Kidney (tissue), 14 donors: Measurements from ENCODE around the gene ANKRD42. TPM values are rescaled to one million over a fixed set of nuclear protein-coding genes. Genes with fewer than 3 reads are reported as not detected.
"Not testable (repeated sequence)": the region's sequence is repeated elsewhere in the genome, so short reads cannot be mapped to it uniquely, and the experiment has no call there.

ENCODE experiments used
- DNase-seq, 5 donors: peaks; one replicate each; pipeline ENCODE4 v3.0.0-alpha.2; 2013 to 2020
- FAIRE-seq: peaks from 2 replicates; lab custom pipeline; 2012; peaks lifted over from hg19 to GRCh38; lab: Jason Lieb, UNC
- H3K27ac ChIP-seq, 2 donors: one replicate each; pipeline ENCODE4 v1.7.0; 2013; ENCODE audit warnings: low read depth in 2 of 2, low read length in 2 of 2, inconsistent platforms in 1 of 2
- H3K27me3 ChIP-seq: one replicate; pipeline ENCODE4 v1.7.1; 2013; ENCODE audit warnings: low read length, inconsistent platforms; ENCODE audit not compliant: control insufficient read depth, insufficient read depth
- H3K36me3 ChIP-seq, 3 donors: one replicate each; pipeline versions ENCODE4 v1.7.0 to v1.7.1; 2013; ENCODE audit warnings: low read length in 3 of 3, control low read depth in 1 of 3, inconsistent platforms in 1 of 3; ENCODE audit not compliant: insufficient read depth in 3 of 3, control insufficient read depth in 2 of 3
- H3K4me1 ChIP-seq, 3 donors: one replicate each; pipeline versions ENCODE4 v1.7.0 to v1.7.1; 2013; ENCODE audit warnings: low read length in 3 of 3, inconsistent platforms in 1 of 3, low read depth in 1 of 3; ENCODE audit not compliant: control insufficient read depth in 2 of 3, insufficient read depth in 2 of 3
- H3K4me3 ChIP-seq, 3 donors: one replicate each; pipeline versions ENCODE4 v1.7.0 to v1.8.1; 2013; ENCODE audit warnings: low read length in 3 of 3, control low read depth in 1 of 3, inconsistent platforms in 1 of 3
- H3K9ac ChIP-seq, 3 donors: one replicate each; pipeline versions ENCODE4 v1.7.0 to v1.7.1; 2013; ENCODE audit warnings: low read length in 3 of 3, control low read depth in 1 of 3, inconsistent platforms in 1 of 3
- H3K9me3 ChIP-seq, 3 donors: one replicate each; pipeline versions ENCODE4 v1.7.0 to v1.7.1; 2013; ENCODE audit warnings: low read length in 3 of 3, control low read depth in 1 of 3, inconsistent platforms in 1 of 3; ENCODE audit not compliant: control insufficient read depth in 2 of 3, insufficient read depth in 1 of 3
- CTCF ChIP-seq: IDR thresholded peaks from 3 replicates; pipeline ENCODE4 v1.5.1; 2012; ENCODE audit warnings: mild to moderate bottlenecking, moderate library complexity, borderline replicate concordance; ENCODE audit not compliant: insufficient read depth; ENCODE audit errors: extremely low read depth
- intact Hi-C: fragments of 100-400 bp; cut with DNase I; formaldehyde crosslinking; loops from one replicate; pipeline ENCODE4 v1.11.1; 2022
- polyA plus RNA-seq: library from polyadenylated mRNA; stranded (reverse); fragments of 350-450 nt; fragmentation: Illumina TruSeq; extraction: RNeasy Lipid Tissue Mini Kit (QIAGEN cat#74804); gene quantifications from one replicate; pipeline ENCODE4 v1.2.3, GENCODE V29; 2014; ENCODE audit warnings: low read depth, low replicate concordance; ENCODE audit not compliant: insufficient read depth
- total RNA-seq: library from RNA; stranded (reverse); fragmentation: NEBNext Ultra II Directional; extraction: Animal tissue kit (Norgen Biotek cat#: 25700); gene quantifications from one replicate; pipeline ENCODE4 v1.2.1, GENCODE V29; 2021
- donor health status: control.
- donor health status: control.
- donor health status: control.
- donor health status: control.
- donor health status: control.
- donor health status: DM: yes; HTN: yes; CAD: no.
- donor health status: Normal renal cell carcinoma (clear cell type).

Gene ANKRD42
- total and polyA plus RNA-seq, 2 donors from 2014 or later, result 12.1 to 22.5 TPM

GRCh38 chr11:83200035-83200434 is 6.5 kb downstream of the ANKRD42 start:
- no peak overlapping the region for H3K4me3 ChIP-seq
- no peak overlapping the region for H3K27ac ChIP-seq
- H3K9me3 ChIP-seq, result no peaks in the 10 kb centered on the region
- peaks cover 0 to 26% (median 2%) of the 10 kb centered on the region in 3 donors for H3K36me3 ChIP-seq
- FAIRE-seq (no peak), DNase-seq (no peak)
- peaks cover 3 to 9% (median 5%) of the 10 kb centered on the region in 3 donors for H3K4me1 ChIP-seq
- H3K27me3 ChIP-seq, result no peaks in the 10 kb centered on the region
- intact Hi-C loops, result no loop called here
- no peak overlapping the region for H3K9ac ChIP-seq
- TF ChIP-seq CTCF, result no peak

GRCh38 chr11:83205608-83206185 is 12.2 kb downstream of the ANKRD42 start:
- H3K9ac ChIP-seq, result no peak overlapping the region
- FAIRE-seq, result no peak
- no peak overlapping the region for H3K4me3 ChIP-seq
- no peak for TF ChIP-seq CTCF
- intact Hi-C loops, result no loop called here
- H3K27me3 ChIP-seq, result no peaks in the 10 kb centered on the region
- DNase-seq, result no peak
- no peak overlapping the region for H3K27ac ChIP-seq
- no peaks in the 10 kb centered on the region for H3K4me1 ChIP-seq
- H3K36me3 ChIP-seq, result peaks cover 0 to 25% (median 5%) of the 10 kb centered on the region in 3 donors
- H3K9me3 ChIP-seq, result no peaks in the 10 kb centered on the region

GRCh38 chr11:83206221-83206620 is 12.7 kb downstream of the ANKRD42 start:
- no peaks in the 10 kb centered on the region for H3K9me3 ChIP-seq
- H3K36me3 ChIP-seq, result peaks cover 0 to 25% (median 5%) of the 10 kb centered on the region in 3 donors
- no peak overlapping the region for H3K9ac ChIP-seq
- H3K27ac ChIP-seq, result no peak overlapping the region
- no peaks in the 10 kb centered on the region for H3K4me1 ChIP-seq
- H3K4me3 ChIP-seq, result no peak overlapping the region
- FAIRE-seq (no peak), DNase-seq (no peak)
- TF ChIP-seq CTCF, result no peak
- intact Hi-C loops, result no loop called here
- H3K27me3 ChIP-seq, result no peaks in the 10 kb centered on the region

- intact Hi-C loops, FAIRE-seq: not testable (repeated sequence)
- H3K36me3 ChIP-seq, result peaks cover 0 to 29% (median 5%) of the 10 kb centered on the region in 3 donors
These were observed 13.4 kb downstream of the ANKRD42 start for GRCh38 chr11:83206771-83207382.

More at GRCh38 chr11:83206771-83207382, 13.4 kb downstream of the ANKRD42 start:
- DNase-seq, H3K9me3 ChIP-seq, H3K27ac ChIP-seq, H3K4me1 ChIP-seq, H3K9ac ChIP-seq, H3K4me3 ChIP-seq, H3K27me3 ChIP-seq: not testable (repeated sequence)
